LNCaP clone FGC (cell line): ENCODE results near the gene ESF1.

Experiments used
- DNase-seq: peaks from one replicate; pipeline ENCODE4 v3.0.0-alpha.2; 2011; ENCODE audit warnings: low read depth
- H3K4me3 ChIP-seq: 2 replicates; pipeline ENCODE4 v1.5.1; 2011; ENCODE audit warnings: mild to moderate bottlenecking, low read depth, low read length, control low read depth
- TF ChIP-seq, protein P1 (sequence below): IDR thresholded peaks from 2 replicates; pipeline ENCODE4 v1.5.1; 2012; ENCODE audit warnings: mild to moderate bottlenecking; ENCODE audit not compliant: control insufficient read depth, insufficient read depth; ENCODE audit errors: extremely low read depth

The ESF1 gene

DNA sequence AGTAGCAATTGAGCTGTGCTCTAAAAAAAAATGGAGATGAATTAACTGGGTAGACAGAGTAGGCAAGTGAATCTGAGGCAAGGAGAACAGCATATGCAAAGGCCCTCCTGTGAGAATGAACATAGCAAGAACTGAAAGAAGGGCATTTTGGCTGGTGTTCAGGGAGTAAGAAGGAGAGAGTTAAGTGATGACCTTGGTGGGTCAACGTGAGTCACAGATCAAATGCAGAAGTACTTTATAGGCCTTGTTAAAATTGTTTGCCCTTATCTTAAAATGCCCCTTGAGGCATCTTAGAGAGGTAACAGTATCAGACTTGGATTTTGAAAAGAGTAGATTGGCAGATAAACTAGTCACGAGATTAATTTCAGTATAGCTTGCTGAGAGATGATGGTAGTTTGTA lies 24.7 kb upstream of the ESF1 start:
- TF ChIP-seq, protein P1, sequence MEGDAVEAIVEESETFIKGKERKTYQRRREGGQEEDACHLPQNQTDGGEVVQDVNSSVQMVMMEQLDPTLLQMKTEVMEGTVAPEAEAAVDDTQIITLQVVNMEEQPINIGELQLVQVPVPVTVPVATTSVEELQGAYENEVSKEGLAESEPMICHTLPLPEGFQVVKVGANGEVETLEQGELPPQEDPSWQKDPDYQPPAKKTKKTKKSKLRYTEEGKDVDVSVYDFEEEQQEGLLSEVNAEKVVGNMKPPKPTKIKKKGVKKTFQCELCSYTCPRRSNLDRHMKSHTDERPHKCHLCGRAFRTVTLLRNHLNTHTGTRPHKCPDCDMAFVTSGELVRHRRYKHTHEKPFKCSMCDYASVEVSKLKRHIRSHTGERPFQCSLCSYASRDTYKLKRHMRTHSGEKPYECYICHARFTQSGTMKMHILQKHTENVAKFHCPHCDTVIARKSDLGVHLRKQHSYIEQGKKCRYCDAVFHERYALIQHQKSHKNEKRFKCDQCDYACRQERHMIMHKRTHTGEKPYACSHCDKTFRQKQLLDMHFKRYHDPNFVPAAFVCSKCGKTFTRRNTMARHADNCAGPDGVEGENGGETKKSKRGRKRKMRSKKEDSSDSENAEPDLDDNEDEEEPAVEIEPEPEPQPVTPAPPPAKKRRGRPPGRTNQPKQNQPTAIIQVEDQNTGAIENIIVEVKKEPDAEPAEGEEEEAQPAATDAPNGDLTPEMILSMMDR, result no peak
- DNase-seq, result no peak
- no peak overlapping the region for H3K4me3 ChIP-seq

DNA sequence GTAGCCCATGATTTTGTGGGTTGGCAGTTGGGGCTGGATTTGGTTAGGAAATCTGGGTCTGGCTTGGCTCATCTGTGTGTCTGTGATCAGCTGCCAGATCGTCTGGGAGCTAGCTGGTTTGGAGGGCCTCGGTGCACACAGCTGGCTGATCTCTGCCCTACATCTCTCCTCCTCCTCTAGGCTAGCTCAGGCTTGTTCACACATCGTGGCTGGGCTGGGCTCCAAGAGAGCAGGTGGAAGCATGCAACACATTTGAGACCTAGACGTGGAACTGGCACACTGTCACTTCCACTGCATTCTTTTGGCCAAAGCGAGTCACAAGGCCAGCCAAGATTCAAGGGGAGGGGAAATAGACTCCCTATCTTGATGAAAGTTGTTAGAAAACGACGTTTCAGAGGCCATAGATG lies 16.0 kb upstream of the ESF1 start:
- H3K4me3 ChIP-seq, result no peak overlapping the region
- peak; percentile 86 for DNase-seq
- TF ChIP-seq, protein P1, result no peak

DNA sequence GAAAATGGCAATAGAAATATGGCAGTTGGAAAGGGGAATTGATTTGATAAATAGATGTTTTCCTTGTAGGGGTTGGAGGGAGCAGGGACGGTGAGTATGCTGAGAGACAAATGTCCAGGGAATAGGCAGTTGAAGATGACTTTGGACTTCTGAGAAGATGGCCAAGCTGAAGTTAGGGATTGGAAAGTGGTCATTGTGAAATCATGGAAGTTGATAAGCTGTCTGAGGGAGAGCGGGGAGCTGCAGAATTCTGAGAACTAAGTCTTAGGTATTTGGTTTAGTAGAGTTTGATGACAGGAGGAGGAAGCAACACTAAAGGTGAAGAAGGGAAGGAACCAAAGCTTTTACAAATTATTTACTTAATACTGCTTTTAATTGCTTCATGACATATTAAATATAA lies 15.3 kb upstream of the ESF1 start:
- TF ChIP-seq, protein P1, result no peak
- H3K4me3 ChIP-seq, result no peak overlapping the region
- no peak for DNase-seq

DNA sequence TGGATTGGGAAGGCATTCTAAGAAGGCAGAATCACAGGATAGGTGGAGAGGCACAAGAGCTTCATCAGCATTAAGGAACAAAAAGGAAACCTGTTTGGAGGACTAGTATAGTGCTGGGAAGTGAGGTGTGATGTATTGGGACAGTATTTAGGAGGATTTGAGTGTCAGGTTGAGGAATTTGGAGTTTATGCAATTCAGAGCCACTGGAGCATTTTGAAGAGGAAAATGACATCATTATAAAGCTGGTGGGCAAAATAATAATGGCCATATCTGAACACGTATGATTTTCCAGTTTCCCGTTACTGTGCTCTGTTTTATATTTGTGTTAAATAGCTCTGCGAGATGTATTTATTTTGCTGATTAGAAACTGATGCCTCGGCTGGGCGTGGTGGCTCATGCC lies 14.3 kb upstream of the ESF1 start:
- no peak for DNase-seq
- no peak overlapping the region for H3K4me3 ChIP-seq
- TF ChIP-seq, protein P1, result no peak

DNA sequence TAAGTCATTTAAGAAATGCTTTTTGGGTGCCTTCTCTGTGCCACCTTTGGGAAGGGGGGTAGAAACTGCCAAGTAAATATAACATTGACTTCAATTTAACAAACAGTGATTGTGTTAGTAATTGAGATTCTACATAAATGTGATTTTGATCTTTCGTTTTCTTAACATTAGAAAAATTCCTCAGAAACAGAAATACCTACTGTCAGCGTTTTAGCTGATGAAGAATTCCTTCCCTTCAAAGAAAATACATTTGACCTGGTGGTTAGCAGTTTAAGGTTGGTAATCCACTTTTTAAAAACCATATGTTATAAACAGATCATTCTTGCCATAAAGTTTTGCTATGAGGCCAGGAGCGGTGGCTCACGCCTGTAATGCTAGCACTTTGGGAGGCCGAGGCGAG lies 9.9 kb upstream of the ESF1 start:
- no peak for DNase-seq
- TF ChIP-seq, protein P1, result no peak
- no peak overlapping the region for H3K4me3 ChIP-seq

DNA sequence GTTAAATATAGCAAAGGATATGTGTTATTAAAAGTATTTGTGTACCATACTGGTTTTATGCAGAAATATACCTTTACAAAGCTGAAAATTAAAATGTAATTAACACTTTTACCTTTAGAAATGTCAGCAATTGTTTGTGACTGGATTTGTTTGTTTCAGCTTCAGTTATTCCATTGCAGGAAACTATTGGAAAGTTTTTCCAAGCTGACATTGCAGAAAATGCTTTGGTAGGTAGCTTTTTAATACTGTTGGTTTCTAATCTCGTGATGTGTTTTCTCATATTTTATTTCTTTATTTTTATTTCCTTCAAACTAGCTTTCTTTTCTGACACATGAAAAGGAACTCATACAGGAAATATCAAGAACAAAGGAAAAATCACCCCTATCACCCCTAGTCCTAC lies 8.3 kb upstream of the ESF1 start:
- no peak overlapping the region for H3K4me3 ChIP-seq
- TF ChIP-seq, protein P1, result no peak
- DNase-seq, result no peak
